ENCODE results near the gene POLR1H.

The POLR1H gene

DNA sequence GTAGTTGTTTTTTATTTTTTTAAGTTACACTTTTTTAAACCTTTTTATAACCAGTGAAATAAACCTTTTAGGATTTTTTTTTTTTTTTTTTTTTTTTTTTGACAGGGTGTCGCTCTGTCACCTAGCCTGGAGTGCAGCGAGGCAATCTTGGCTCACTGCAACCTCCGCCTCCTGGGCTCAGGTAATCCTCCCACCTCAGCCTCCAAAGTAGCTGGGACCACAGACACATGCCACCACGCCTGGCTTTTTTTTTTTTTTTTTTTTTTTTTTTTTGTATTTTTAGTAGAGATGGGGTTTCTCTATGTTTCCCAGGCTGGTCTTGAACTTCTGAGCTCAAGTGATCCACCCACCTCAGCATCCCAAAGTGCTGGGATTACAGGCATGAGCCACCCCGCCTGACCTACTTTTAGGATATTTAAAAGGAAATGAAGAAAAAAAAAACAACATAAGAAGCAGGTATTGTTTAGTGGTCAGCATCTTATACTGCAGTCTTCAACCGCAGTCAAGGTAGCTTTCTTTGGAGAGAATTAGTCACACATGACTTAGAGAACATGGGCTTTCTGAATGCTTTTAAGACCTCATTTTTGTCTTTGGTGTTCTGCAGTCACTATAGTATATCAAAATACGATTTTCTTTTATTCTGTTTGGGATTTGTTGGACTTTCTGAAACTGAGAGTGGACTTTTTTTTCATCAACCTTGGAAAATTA lies 1.6 kb downstream of the POLR1H start:
- peak in 1 of 5 donors; percentile 46 for DNase-seq

GRCh38 chr6:30063315-30063714 lies 2.2 kb downstream of the POLR1H start:
- DNase-seq: no peak

- DNase-seq: peak in 1 of 5 donors; percentile 25
Measured at GRCh38 chr6:30066082-30066481, 5.0 kb downstream of the POLR1H start.

DNA sequence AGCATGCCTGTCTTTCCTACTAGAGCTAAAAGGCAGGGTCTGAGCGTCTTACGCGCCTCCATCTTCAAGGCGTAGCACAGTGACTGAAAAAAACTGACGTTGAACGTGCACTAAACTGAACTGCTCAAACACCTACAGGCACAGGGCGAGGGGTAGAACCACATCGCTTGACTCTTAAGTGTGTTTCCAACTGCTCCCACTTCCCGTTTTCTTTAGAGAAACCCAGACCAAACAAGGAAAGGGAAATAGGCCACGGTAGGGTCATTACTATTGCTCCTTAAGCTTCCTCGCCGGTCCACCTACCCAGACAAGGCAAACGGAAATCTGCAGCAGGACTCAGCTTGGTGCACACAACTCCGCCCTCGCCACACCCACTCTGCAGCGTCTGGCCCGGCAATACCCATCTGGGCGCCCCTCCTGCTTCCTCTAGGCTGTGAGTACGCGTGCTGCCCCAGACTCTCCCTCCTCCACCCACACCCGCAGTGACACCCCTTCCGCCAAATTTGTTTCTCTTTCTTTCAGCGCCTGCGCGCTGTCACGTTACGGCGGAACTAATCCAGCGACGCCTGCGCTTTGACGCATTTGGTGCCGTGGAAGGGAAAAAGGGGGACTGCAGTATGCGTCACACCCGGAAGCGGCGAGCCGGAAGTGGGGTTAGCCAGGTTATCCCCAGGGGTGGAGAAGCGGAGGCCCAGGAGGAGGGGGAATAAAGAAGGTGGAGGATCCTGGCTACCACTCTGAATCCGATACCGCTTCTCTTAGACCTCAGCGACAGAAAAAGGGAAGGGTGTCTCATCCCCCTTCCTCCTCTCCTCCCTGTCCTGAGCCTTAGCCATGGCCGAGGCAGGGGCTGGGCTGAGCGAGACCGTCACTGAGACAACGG lies 5.8 kb downstream of the POLR1H start, which contains the start of gene PPP1R11:
TSS of gene PPP1R11 (plus strand) at position 622 of the 883 bp plus-strand sequence. CDS start at position 835, 213 bp downstream.
- DNase-seq: peak; percentile 97 to 100 (median 99)

GRCh38 chr6:30067460-30068139 lies 6.5 kb downstream of the POLR1H start:
- no peak for DNase-seq

- no peak for DNase-seq
Measured at GRCh38 chr6:30071081-30071818, 10.2 kb downstream of the POLR1H start.

DNA sequence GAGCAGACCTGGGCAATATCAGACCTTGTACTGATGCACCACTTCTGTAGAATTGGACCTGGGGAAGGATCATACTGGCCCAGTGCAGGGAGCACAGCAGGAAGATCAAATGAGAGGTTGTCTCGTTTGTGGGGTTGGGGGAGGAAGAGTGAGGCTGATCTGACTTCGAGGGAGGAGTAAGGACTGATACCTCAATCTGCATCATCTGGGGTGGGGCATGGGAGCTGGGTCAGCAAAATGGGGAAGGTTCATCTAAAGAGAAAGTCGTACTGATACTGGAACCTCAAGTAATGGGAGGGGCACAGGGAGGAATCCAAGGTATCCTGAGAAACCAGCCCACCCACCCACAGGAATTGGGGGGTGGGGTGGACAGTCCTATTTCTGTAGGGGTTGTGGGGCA lies 10.8 kb downstream of the POLR1H start:
- DNase-seq: no peak

DNA sequence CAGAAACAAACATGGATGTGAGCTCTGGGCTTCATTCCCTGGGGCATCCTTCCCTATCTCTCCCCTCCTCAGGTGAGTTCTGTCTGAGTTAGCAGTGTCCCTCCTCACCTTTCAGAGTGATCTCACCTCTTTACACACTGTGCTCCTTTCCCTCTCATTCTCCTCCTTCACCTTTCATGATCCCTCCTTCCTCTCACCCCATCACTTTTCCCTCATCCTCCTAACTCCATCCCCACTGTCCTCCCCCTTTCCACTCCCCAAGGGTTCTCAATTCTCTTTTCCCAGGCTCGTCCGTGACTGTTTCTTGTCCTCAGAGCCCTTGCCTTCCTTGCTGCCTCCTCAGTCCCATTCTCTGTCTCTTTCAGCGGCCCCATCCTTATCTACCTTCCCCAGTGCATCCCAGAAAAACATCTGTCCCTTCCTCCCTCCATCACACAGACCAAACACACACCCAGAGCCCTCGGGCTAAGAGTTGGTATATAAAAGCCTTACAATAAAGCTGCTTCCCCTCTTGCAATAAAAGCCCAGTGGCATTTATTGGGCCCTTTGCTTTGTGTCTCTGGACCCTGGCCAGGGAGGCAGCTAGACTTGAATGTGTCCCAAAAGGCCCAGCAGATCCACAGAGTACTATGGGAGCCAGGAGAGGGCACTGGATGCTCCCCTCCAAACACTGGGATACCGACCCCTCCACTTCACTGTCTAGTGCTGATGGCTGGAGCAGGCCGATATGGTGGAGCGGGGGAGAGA lies 12.6 kb downstream of the POLR1H start:
- DNase-seq: no peak

GRCh38 chr6:30074331-30075093 lies 13.4 kb downstream of the POLR1H start:
- DNase-seq: no peak

DNA sequence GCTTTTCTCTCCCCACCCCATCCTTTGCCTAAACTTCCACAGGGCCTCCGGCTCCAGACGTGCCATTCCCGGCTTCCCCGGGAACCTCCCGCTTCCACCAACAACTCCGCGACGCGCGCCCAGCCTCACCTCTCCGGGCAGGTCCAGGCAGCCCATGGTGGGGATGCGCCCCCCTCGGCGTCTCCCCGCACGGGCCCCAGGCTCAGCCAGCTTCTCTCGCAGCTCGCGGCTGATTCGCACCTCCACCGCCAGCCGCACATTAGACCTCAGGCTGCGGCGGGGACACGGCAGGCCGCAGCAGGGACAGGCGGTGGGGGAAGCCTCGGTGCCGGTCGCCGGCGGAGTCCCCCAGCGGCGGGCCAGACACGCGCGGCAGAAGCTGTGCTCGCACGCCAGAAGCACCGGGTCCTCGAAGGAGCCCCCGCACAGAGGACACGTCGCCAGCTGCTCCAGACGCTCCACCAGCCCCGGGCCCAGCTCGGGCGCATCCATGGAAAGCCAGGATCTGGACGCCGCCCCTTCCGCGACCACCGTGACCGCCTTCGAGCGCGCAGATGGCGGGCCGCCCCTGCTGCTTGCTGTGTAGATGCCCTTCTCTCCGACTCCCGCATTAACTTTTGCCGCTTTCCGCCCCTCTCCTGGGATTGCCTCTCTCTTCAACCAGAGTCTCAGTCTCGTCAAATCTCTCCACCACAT lies 14.2 kb downstream of the POLR1H start, which contains the start of gene RNF39:
TSS of gene RNF39 (minus strand) at position 676 of the 696 bp plus-strand sequence. CDS start at position 492, 184 bp downstream.
- DNase-seq: no peak

- no peak for DNase-seq
Measured at GRCh38 chr6:30075790-30076732, 15.0 kb downstream of the POLR1H start.

- no peak for DNase-seq
Measured at GRCh38 chr6:30077218-30077617, 16.2 kb downstream of the POLR1H start.

GRCh38 chr6:30087876-30088275 lies 26.8 kb downstream of the POLR1H start:
- no peak for DNase-seq

GRCh38 chr6:30091577-30092381 lies 30.7 kb downstream of the POLR1H start:
- DNase-seq: no peak

GRCh38 chr6:30092852-30093543 lies 31.9 kb downstream of the POLR1H start:
- DNase-seq: no peak

GRCh38 chr6:30093951-30094661 lies 33.0 kb downstream of the POLR1H start:
- DNase-seq: no peak

DNA sequence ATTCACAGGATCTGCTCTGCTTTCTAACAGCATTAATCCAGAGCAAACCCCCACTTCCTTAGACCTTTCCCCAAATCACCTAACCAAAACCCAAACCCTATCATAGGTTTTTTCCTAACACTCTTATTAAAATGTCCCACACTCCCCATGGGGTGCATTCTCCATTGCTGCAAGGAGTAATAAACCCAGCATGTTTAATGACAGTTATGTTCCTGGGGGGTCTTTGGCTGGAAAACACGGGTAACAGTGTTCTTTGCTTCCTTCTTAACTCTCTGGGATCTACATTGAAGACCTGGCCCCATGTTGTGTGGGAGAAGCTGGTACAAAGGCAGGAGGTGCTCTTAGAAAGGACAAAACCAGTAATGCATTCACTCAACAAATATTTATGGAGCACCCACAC lies 35.8 kb downstream of the POLR1H start:
- no peak for DNase-seq

Data from T-helper 1 cell (primary cell).